Lower lobe of right lung (tissue), 2 donors: ENCODE data around the gene PAGE2B. TPM values are rescaled to one million over a fixed set of nuclear protein-coding genes. Genes with fewer than 3 reads are reported as not detected.

Experiments
- ATAC-seq, 2 donors: fragments of 200-7000 bp; cut with Tn5 transposase; one replicate each; pipeline ENCODE4 v1.9.1; 2020 to 2022; ENCODE audit warnings: mild to moderate bottlenecking in 2 of 2, moderate library complexity in 2 of 2
- DNase-seq: peaks from one replicate; pipeline ENCODE4 v3.0.0-alpha.2; 2020
- H3K27ac ChIP-seq: fragments of 200-600 bp; one replicate; pipeline ENCODE4 v1.8.0; 2022
- H3K27me3 ChIP-seq: fragments of 200-600 bp; one replicate; pipeline ENCODE4 v1.8.0; 2022; ENCODE audit warnings: low read depth
- H3K36me3 ChIP-seq: fragments of 200-600 bp; one replicate; pipeline ENCODE4 v1.8.0; 2022; ENCODE audit warnings: mild to moderate bottlenecking
- H3K4me1 ChIP-seq: fragments of 200-600 bp; one replicate; pipeline ENCODE4 v1.8.0; 2022
- H3K4me3 ChIP-seq: fragments of 200-600 bp; one replicate; pipeline ENCODE4 v1.8.0; 2022; ENCODE audit warnings: mild to moderate bottlenecking
- H3K9me3 ChIP-seq: fragments of 200-600 bp; one replicate; pipeline ENCODE4 v1.8.0; 2022
- CTCF ChIP-seq: fragments of 200-600 bp; IDR thresholded peaks from one replicate; pipeline ENCODE4 v1.8.0; 2022; ENCODE audit warnings: antibody characterized with exemption, mild to moderate bottlenecking
- intact Hi-C: fragments of 100-400 bp; cut with DNase I; formaldehyde crosslinking; loops from one replicate; pipeline ENCODE4 v1.11.0; 2022
- total RNA-seq: library from RNA; stranded (reverse); fragmentation: NEBNext Ultra II Directional; extraction: Animal tissue kit (Norgen Biotek cat#: 25700); gene quantifications from one replicate; pipeline ENCODE4 v1.2.1, GENCODE V29; 2021
- donor health status: DM: no; HTN: yes; CAD: no; lungs with severe emphysema.

The PAGE2B gene
- total RNA-seq, 1 donor from 2014 or later: not detected

GRCh38 chrX:55098691-55099090 is 23.9 kb downstream of the PAGE2B start:
- ATAC-seq (no peak), DNase-seq (no peak)
- Histone ChIP-seq H3K4me3 (no peak overlapping the region), H3K4me1 (no peaks in the 10 kb centered on the region), H3K27me3 (no peaks in the 10 kb centered on the region), H3K9me3 (no peaks in the 10 kb centered on the region), H3K27ac (no peak overlapping the region), H3K36me3 (no peaks in the 10 kb centered on the region)
- intact Hi-C loops: no loop called here
- no peak for TF ChIP-seq CTCF

DNA sequence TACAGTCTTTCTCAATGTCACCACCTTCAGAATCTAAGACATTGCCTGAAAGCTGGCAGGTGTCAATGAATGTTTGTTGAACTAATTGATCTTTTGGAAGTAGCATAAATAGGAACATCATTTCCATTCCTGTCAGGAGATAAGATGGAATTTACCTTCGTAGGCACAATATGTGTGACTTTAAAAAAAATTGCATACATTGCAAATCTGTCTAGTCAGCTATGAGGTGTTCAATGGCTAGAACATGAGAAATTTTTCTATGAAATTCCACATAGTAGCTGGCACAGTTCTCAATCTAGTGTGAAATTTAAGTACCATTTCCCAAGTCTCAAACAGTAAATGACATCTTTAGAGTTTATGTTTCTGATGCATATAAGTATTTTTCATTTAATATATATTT is 24.3 kb downstream of the PAGE2B start:
- Histone ChIP-seq H3K27me3 (no peaks in the 10 kb centered on the region), H3K4me3 (no peak overlapping the region), H3K27ac (no peak overlapping the region), H3K4me1 (no peaks in the 10 kb centered on the region), H3K36me3 (no peaks in the 10 kb centered on the region), H3K9me3 (no peaks in the 10 kb centered on the region)
- intact Hi-C loops: no loop called here
- ATAC-seq (no peak), DNase-seq (no peak)
- TF ChIP-seq CTCF: no peak

GRCh38 chrX:55102754-55103153 is 27.9 kb downstream of the PAGE2B start:
- Histone ChIP-seq H3K27ac (no peak overlapping the region), H3K9me3 (no peaks in the 10 kb centered on the region), H3K4me3 (no peak overlapping the region), H3K4me1 (no peaks in the 10 kb centered on the region), H3K36me3 (no peaks in the 10 kb centered on the region), H3K27me3 (no peaks in the 10 kb centered on the region)
- ATAC-seq (no peak), DNase-seq (no peak)
- intact Hi-C loops: no loop called here
- no peak for TF ChIP-seq CTCF

- TF ChIP-seq CTCF: no peak
- Histone ChIP-seq H3K4me3 (no peak overlapping the region), H3K27ac (no peak overlapping the region), H3K9me3 (no peaks in the 10 kb centered on the region), H3K27me3 (no peaks in the 10 kb centered on the region), H3K36me3 (no peaks in the 10 kb centered on the region), H3K4me1 (no peaks in the 10 kb centered on the region)
- intact Hi-C loops: no loop called here
- DNase-seq: no peak
- ATAC-seq: no peak
Observed at GRCh38 chrX:55107262-55107661, 32.4 kb downstream of the PAGE2B start.

GRCh38 chrX:55107911-55108310 is 33.1 kb downstream of the PAGE2B start:
- Histone ChIP-seq H3K27ac (no peak overlapping the region), H3K27me3 (no peaks in the 10 kb centered on the region), H3K4me1 (no peaks in the 10 kb centered on the region), H3K4me3 (no peak overlapping the region), H3K36me3 (no peaks in the 10 kb centered on the region), H3K9me3 (no peaks in the 10 kb centered on the region)
- intact Hi-C loops: no loop called here
- no peak for TF ChIP-seq CTCF
- DNase-seq: no peak
- no peak for ATAC-seq

- H3K4me1 ChIP-seq: no peaks in the 10 kb centered on the region
- no peaks in the 10 kb centered on the region for H3K9me3 ChIP-seq
- ATAC-seq (no peak), DNase-seq (no peak)
- intact Hi-C loops: no loop called here
- H3K27me3 ChIP-seq: no peaks in the 10 kb centered on the region
- no peak overlapping the region for H3K4me3 ChIP-seq
- H3K27ac ChIP-seq: no peak overlapping the region
- no peak for TF ChIP-seq CTCF
- H3K36me3 ChIP-seq: no peaks in the 10 kb centered on the region
Observed at GRCh38 chrX:55109306-55109705, 34.5 kb downstream of the PAGE2B start.
